HFFc6 (cell line): ENCODE results near the gene TPR. TPM values are rescaled to one million over a fixed set of nuclear protein-coding genes. Genes with fewer than 3 reads are reported as not detected.

Experiments
- DNase-seq: peaks from one replicate; pipeline ENCODE4 v3.0.0-alpha.2; 2018
- H3K27ac Mint-ChIP-seq: 2 replicates; pipeline ENCODE4 v1.8.0; 2020; ENCODE audit warnings: mild to moderate bottlenecking, mixed read lengths
- H3K27me3 Mint-ChIP-seq: 2 replicates; pipeline ENCODE4 v1.8.0; 2021; ENCODE audit warnings: mild to moderate bottlenecking, moderate library complexity, mixed read lengths; ENCODE audit not compliant: insufficient read depth
- H3K36me3 Mint-ChIP-seq: 2 replicates; pipeline ENCODE4 v1.8.0; 2021; ENCODE audit warnings: low read depth, mixed read lengths
- H3K4me1 Mint-ChIP-seq: 2 replicates; pipeline ENCODE4 v1.8.0; 2020; ENCODE audit warnings: low read depth, mixed read lengths
- H3K4me3 Mint-ChIP-seq: 2 replicates; pipeline ENCODE4 v1.8.0; 2020; ENCODE audit warnings: mild to moderate bottlenecking, moderate library complexity, mixed read lengths
- H3K9me3 Mint-ChIP-seq: 2 replicates; pipeline ENCODE4 v1.8.0; 2020; ENCODE audit warnings: mild to moderate bottlenecking, mixed read lengths
- long read RNA-seq: library from polyadenylated mRNA; unstranded; transcript quantifications from one replicate; pipeline ENCODE4 v2.0.0, GENCODE V29; 2019
- total RNA-seq, 6 experiments: library from RNA; stranded (reverse); fragmentation: NEBNext Ultra II Directional; extraction: Animal tissue kit (Norgen Biotek cat#: 25700); gene quantifications; 2 replicates in 1 of 6; 3 replicates in 5 of 6; pipeline ENCODE4 v1.2.3, GENCODE V29; 2021
- TF ChIP-seq, protein P1 (sequence below): fragments of 200-600 bp; sonication (generic); IDR thresholded peaks from 2 replicates; pipeline ENCODE4 v1.5.0; 2021; ENCODE audit warnings: antibody characterized with exemption, mild to moderate bottlenecking

Gene TPR
- total RNA-seq, result 10 to 100 TPM; 61.4 to 75.6 (median 62.8) TPM
- long read RNA-seq, partial matches to known transcripts, result 94 of 102 reads
- long read RNA-seq, other reads (novel, unspliced or antisense), result 8 of 102 reads

- Mint-ChIP-seq H3K36me3 (peaks cover 35% of the 10 kb centered on the region), H3K9me3 (no peaks in the 10 kb centered on the region), H3K4me3 (peak within 1 kb of the TSS; percentile 99), H3K4me1 (peaks cover 35% of the 10 kb centered on the region), H3K27ac (peak within 1 kb of the TSS; percentile 99), H3K27me3 (peaks cover 2% of the 10 kb centered on the region)
- TF ChIP-seq, protein P1, sequence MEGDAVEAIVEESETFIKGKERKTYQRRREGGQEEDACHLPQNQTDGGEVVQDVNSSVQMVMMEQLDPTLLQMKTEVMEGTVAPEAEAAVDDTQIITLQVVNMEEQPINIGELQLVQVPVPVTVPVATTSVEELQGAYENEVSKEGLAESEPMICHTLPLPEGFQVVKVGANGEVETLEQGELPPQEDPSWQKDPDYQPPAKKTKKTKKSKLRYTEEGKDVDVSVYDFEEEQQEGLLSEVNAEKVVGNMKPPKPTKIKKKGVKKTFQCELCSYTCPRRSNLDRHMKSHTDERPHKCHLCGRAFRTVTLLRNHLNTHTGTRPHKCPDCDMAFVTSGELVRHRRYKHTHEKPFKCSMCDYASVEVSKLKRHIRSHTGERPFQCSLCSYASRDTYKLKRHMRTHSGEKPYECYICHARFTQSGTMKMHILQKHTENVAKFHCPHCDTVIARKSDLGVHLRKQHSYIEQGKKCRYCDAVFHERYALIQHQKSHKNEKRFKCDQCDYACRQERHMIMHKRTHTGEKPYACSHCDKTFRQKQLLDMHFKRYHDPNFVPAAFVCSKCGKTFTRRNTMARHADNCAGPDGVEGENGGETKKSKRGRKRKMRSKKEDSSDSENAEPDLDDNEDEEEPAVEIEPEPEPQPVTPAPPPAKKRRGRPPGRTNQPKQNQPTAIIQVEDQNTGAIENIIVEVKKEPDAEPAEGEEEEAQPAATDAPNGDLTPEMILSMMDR, result peak; percentile 95
- peak; percentile 99 for DNase-seq
These were observed at the start of gene TPR, which contains the start of gene ODR4 for GRCh38 chr1:186375152-186375928. Gene TPR, minus strand, starts transcription at chr1:186375253. Its CDS starts 225 bp downstream, at chr1:186375028. Gene ODR4, plus strand, starts transcription at chr1:186375838. Its CDS starts 3,948 bp downstream, at chr1:186379786.

DNA sequence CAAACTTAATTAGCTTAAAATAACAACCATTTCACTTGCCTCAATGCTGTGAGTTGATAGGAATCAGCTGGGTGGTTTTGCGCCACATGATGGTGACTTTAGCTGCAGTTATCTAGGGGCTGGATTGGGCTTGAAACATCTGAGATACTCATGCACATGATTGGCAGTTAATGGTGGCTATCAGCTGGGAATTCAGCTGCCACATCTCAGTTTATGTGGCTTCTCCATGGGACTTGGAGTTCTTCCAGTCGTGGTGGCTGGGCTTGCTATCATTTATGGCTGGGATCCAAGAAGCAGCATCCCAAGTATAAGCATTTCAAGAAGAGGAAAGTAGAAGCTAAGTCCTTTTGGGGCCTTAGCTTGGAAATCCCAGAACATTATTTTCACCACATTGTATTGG is 49.5 kb upstream of the TPR start:
- Mint-ChIP-seq H3K4me3 (no peak overlapping the region), H3K36me3 (peaks cover 32% of the 10 kb centered on the region), H3K27me3 (no peaks in the 10 kb centered on the region), H3K9me3 (no peaks in the 10 kb centered on the region), H3K4me1 (peaks cover 11% of the 10 kb centered on the region), H3K27ac (no peak overlapping the region)
- TF ChIP-seq, protein P1, result no peak
- DNase-seq, result no peak

DNA sequence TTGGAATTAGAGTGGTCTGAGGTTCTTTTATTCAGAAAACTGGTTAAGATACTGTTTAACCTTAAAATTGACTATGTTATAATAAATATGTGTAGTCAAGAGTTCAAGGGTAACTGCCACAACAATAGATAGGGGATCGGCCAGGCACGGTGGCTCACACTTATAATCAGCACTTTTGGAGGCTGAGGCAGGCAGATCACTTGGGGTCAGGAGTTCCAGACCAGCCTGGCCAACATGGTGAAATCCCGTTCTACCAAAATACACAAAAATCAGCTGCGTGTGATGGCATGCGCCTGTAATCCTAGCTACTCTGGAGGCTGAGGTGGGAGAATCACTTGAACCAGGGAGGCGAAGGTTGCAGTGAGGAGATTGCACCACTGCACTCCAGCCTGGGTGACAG is 46.4 kb upstream of the TPR start:
- Mint-ChIP-seq H3K27ac (no peak overlapping the region), H3K36me3 (peaks cover 32% of the 10 kb centered on the region)
- DNase-seq, result no peak

DNA sequence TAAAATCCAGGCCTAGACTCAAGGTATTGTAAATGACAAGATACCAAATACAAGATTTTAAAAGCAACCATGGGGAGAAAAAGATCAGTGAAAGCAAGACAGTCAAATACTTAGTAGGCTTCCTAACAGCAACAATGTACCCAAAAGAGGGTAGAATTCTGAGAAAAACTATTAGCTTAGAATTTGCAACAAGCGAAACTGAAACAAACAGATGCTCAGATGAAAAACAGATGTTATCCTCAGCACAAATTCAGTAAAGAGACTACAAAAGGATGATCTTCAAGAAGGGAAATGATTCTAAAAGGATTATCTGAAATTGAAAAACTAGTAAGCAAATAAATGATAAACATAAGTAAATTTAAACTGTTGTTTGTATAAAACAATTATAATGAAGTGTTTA is 45.9 kb upstream of the TPR start:
- H3K36me3 Mint-ChIP-seq, result peaks cover 32% of the 10 kb centered on the region
- no peak overlapping the region for H3K4me3 Mint-ChIP-seq
- peak overlapping the region; percentile 9; the same call in 1 of the 2 replicates for H3K27ac Mint-ChIP-seq
- H3K4me1 Mint-ChIP-seq, result peaks cover 11% of the 10 kb centered on the region
- no peaks in the 10 kb centered on the region for H3K9me3 Mint-ChIP-seq
- TF ChIP-seq, protein P1, result no peak
- no peak for DNase-seq
- no peaks in the 10 kb centered on the region for H3K27me3 Mint-ChIP-seq

More for the DNA sequence above, 46.4 kb upstream of the TPR start:
- TF ChIP-seq, protein P1, result no peak
- H3K27me3 Mint-ChIP-seq, result no peaks in the 10 kb centered on the region
- H3K9me3 Mint-ChIP-seq, result no peaks in the 10 kb centered on the region
- H3K4me1 Mint-ChIP-seq, result peaks cover 11% of the 10 kb centered on the region
- H3K4me3 Mint-ChIP-seq, result no peak overlapping the region

- Mint-ChIP-seq H3K9me3 (no peaks in the 10 kb centered on the region), H3K27ac (no peak overlapping the region), H3K4me3 (no peak overlapping the region), H3K4me1 (peaks cover 11% of the 10 kb centered on the region), H3K36me3 (peaks cover 32% of the 10 kb centered on the region), H3K27me3 (no peaks in the 10 kb centered on the region)
- no peak for DNase-seq
- TF ChIP-seq, protein P1, result no peak
These were observed 45.3 kb upstream of the TPR start for GRCh38 chr1:186420311-186420710.
